SK-N-SH treated with all-trans-retinoic acid at 6 μM for 48 hours (cell line): ENCODE measurements around the gene DOCK1.

Experiments
- ATAC-seq: fragments of 200-7000 bp; cut with Tn5 transposase; 3 replicates; pipeline ENCODE4 v1.9.1; 2020; ENCODE audit warnings: mild to moderate bottlenecking, moderate library complexity
- GLIS3 ChIP-seq: fragments of 250-450 bp; sonication (Bioruptor Pico); IDR thresholded peaks from 2 replicates; pipeline ENCODE4 v1.5.0; 2020; ENCODE audit warnings: mild to moderate bottlenecking, moderate library complexity
- PPARA ChIP-seq: fragments of 250-450 bp; sonication (Bioruptor Pico); IDR thresholded peaks from 2 replicates; pipeline ENCODE4 v1.5.0; 2020; ENCODE audit warnings: mild to moderate bottlenecking, borderline replicate concordance
- RARB ChIP-seq: fragments of 250-450 bp; sonication (Bioruptor Pico); IDR thresholded peaks from 2 replicates; pipeline ENCODE4 v1.8.0; 2021; ENCODE audit warnings: mild to moderate bottlenecking, moderate library complexity
- ZNF565 ChIP-seq: fragments of 450-650 bp; formaldehyde crosslinking; conservative IDR thresholded peaks from 2 replicates; pipeline ENCODE4 v1.5.0; 2020; ENCODE audit warnings: low read depth, mild to moderate bottlenecking, moderate library complexity
- ZNF70 ChIP-seq: fragments of 450-650 bp; formaldehyde crosslinking; IDR thresholded peaks from 2 replicates; pipeline ENCODE4 v1.5.0; 2020; ENCODE audit warnings: mild to moderate bottlenecking, moderate library complexity

Gene DOCK1

GRCh38 chr10:127500127-127500526 lies 594.9 kb downstream of the DOCK1 start:
- no peak for TF ChIP-seq GLIS3 (CRISPR knock-in tag)
- no peak for TF ChIP-seq ZNF70 (CRISPR knock-in tag)
- no peak for TF ChIP-seq ZNF565 (CRISPR knock-in tag)
- TF ChIP-seq PPARA (CRISPR knock-in tag): no peak
- no peak for TF ChIP-seq RARB
- no peak for ATAC-seq
